DOHH2 (cell line): ENCODE results near the gene PILRA.
"Not testable (repeated sequence)": the region's sequence is repeated elsewhere in the genome, so short reads cannot be mapped to it uniquely, and the experiment has no call there.

ENCODE experiments used
- EZH2phosphoT487 ChIP-seq: fragments of 200-600 bp; sonication (generic); IDR thresholded peaks from 2 replicates; pipeline ENCODE4 v1.6.1; 2017; ENCODE audit warnings: borderline replicate concordance, mild to moderate bottlenecking, antibody characterized with exemption, low read length, moderate library complexity, mixed read lengths
- TF ChIP-seq, protein P1 (sequence below): fragments of 200-600 bp; sonication (generic); IDR thresholded peaks from one replicate; pipeline ENCODE4 v1.5.1; 2014; ENCODE audit warnings: antibody characterized with exemption, mild to moderate bottlenecking, low read depth, low read length; ENCODE audit not compliant: poor library complexity, severe bottlenecking

DNA sequence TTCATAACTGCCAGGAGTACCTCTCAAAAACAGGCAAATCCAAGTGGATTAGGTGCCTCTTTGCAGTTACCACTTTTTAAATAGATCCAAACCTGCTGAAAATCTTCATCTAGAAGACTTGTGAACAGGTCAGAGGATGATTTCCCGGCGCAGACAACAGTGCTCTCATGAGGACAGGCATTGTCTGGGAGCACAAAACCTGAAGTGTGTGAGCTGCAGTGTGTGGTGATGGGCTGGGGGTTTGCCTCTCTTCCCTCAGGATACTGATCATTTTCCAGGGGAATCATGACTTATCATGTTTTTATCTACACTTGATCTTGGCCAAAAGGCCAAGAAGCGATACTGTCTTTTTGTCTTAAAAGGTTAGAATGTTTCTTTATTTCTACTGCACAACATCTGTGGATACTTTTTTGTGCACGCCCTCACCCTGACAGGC lies 29.1 kb upstream of the PILRA start:
- TF ChIP-seq, protein P1, sequence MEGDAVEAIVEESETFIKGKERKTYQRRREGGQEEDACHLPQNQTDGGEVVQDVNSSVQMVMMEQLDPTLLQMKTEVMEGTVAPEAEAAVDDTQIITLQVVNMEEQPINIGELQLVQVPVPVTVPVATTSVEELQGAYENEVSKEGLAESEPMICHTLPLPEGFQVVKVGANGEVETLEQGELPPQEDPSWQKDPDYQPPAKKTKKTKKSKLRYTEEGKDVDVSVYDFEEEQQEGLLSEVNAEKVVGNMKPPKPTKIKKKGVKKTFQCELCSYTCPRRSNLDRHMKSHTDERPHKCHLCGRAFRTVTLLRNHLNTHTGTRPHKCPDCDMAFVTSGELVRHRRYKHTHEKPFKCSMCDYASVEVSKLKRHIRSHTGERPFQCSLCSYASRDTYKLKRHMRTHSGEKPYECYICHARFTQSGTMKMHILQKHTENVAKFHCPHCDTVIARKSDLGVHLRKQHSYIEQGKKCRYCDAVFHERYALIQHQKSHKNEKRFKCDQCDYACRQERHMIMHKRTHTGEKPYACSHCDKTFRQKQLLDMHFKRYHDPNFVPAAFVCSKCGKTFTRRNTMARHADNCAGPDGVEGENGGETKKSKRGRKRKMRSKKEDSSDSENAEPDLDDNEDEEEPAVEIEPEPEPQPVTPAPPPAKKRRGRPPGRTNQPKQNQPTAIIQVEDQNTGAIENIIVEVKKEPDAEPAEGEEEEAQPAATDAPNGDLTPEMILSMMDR, result not testable (repeated sequence)
- not testable (repeated sequence) for TF ChIP-seq EZH2phosphoT487
